AG04450 (cell line): Measurements from ENCODE around the gene TBC1D20. TPM values are rescaled to one million over a fixed set of nuclear protein-coding genes. Genes with fewer than 3 reads are reported as not detected.
"Not testable (repeated sequence)": the region's sequence is repeated elsewhere in the genome, so short reads cannot be mapped to it uniquely, and the experiment has no call there.

Experiments
- CTCF ChIA-PET: fragments of 300-600, 350-600 bp; formaldehyde crosslinking; extraction: SDS; loops from one replicate; lab custom pipeline; 2022; ENCODE audit warnings: antibody characterized with exemption, inconsistent platforms; lab: Charles Lee
- POLR2A ChIA-PET: fragments of 350-600 bp; formaldehyde crosslinking; extraction: SDS; loops from one replicate; lab custom pipeline; 2021; ENCODE audit warnings: antibody characterized with exemption, inconsistent platforms; lab: Yijun Ruan, JAX
- DNase-seq: peaks from one replicate; pipeline ENCODE4 v3.0.0-alpha.2; 2011; ENCODE audit warnings: low read depth, low spot score
- H3K27ac ChIP-seq: one replicate; pipeline ENCODE4 v1.5.1; 2012; ENCODE audit warnings: low read depth, low read length, control low read depth
- H3K27me3 ChIP-seq: one replicate; pipeline ENCODE4 v1.6.0; 2012; ENCODE audit warnings: low read length; ENCODE audit not compliant: control insufficient read depth, insufficient read depth
- H3K4me3 ChIP-seq: 2 replicates; pipeline ENCODE4 v1.5.1; 2011; ENCODE audit warnings: mild to moderate bottlenecking, low read depth, low read length, control low read depth
- H3K9me3 ChIP-seq: 2 replicates; pipeline ENCODE4 v1.5.1; 2012; ENCODE audit warnings: low read length; ENCODE audit not compliant: control insufficient read depth, insufficient read depth
- CTCF ChIP-seq: IDR thresholded peaks from 2 replicates; pipeline ENCODE4 v1.5.1; 2011; ENCODE audit warnings: low read depth, low read length, control low read depth, inconsistent platforms
- polyA plus RNA-seq: library from polyadenylated mRNA; depleted of rRNA; stranded (reverse); fragments of >200 nt; gene quantifications from 2 replicates; pipeline ENCODE4 v1.2.3, GENCODE V29; 2011

TBC1D20 gene
- polyA plus RNA-seq, 1 experiment = 40.1 TPM

- no peak overlapping the region for H3K27ac ChIP-seq
- POLR2A ChIA-PET = no interaction called here
- no peaks in the 10 kb centered on the region for H3K9me3 ChIP-seq
- H3K27me3 ChIP-seq = no peaks in the 10 kb centered on the region
- CTCF ChIA-PET = interaction anchor here (0.6 kb wide), 1 partner anchor 23 kb away, joined by 3 read pairs; no protein-coding TSS in a partner anchor
- H3K4me3 ChIP-seq = no peak overlapping the region
- no peak for TF ChIP-seq CTCF
- DNase-seq = no peak
Observed at GRCh38 chr20:454951-455350, 7.4 kb downstream of the TBC1D20 start.

- H3K27ac ChIP-seq, H3K27me3 ChIP-seq, H3K9me3 ChIP-seq, DNase-seq, POLR2A ChIA-PET, CTCF ChIA-PET, H3K4me3 ChIP-seq: not testable (repeated sequence)
Observed at GRCh38 chr20:452021-452420, 10.3 kb downstream of the TBC1D20 start.

GRCh38 chr20:445514-446336 lies 16.6 kb downstream of the TBC1D20 start:
- POLR2A ChIA-PET = interaction anchor here (0.6 kb wide), 1 partner anchor 19 kb away, joined by 3 read pairs; no protein-coding TSS in a partner anchor
- Histone ChIP-seq H3K27me3 (no peaks in the 10 kb centered on the region), H3K4me3 (no peak overlapping the region), H3K9me3 (no peaks in the 10 kb centered on the region), H3K27ac (peak overlapping the region; percentile 12)
- no peak for DNase-seq
- CTCF ChIA-PET = interaction anchor here (0.9 to 1.2 kb wide), 2 partner anchors 12 to 92 kb away, joined by 3 to 4 read pairs; no protein-coding TSS in a partner anchor
- TF ChIP-seq CTCF = no peak

GRCh38 chr20:444862-445426 lies 17.4 kb downstream of the TBC1D20 start:
- Histone ChIP-seq H3K4me3 (no peak overlapping the region), H3K27me3 (no peaks in the 10 kb centered on the region), H3K9me3 (no peaks in the 10 kb centered on the region), H3K27ac (no peak overlapping the region)
- no peak for DNase-seq
- ChIA-PET CTCF (interaction anchor here (0.9 to 1.2 kb wide), 3 partner anchors 13 to 91 kb away, joined by 3 to 4 read pairs (median 3); no protein-coding TSS in a partner anchor), POLR2A (interaction anchor here (0.5 kb wide), 1 partner anchor 84 kb away, joined by 3 read pairs; no protein-coding TSS in a partner anchor)
- no peak for TF ChIP-seq CTCF

GRCh38 chr20:444117-444516 lies 18.2 kb downstream of the TBC1D20 start:
- POLR2A ChIA-PET = no interaction called here
- Histone ChIP-seq H3K4me3 (no peak overlapping the region), H3K9me3 (no peaks in the 10 kb centered on the region), H3K27ac (no peak overlapping the region), H3K27me3 (no peaks in the 10 kb centered on the region)
- CTCF ChIA-PET = interaction anchor here (0.6 to 1.2 kb wide), 2 partner anchors 12 to 149 kb away, joined by 3 to 4 read pairs; no protein-coding TSS in a partner anchor
- no peak for DNase-seq
- TF ChIP-seq CTCF = no peak
